ENCODE results near the gene GNB1L.

GRCh38 chr22:19868773-19869471 lies 14.2 kb upstream of the GNB1L start:
- TF ChIP-seq CTCF (IDR thresholded peaks at IDR 0.05) (no peak), POLR2AphosphoS5 (IDR thresholded peaks at IDR 0.05) (no peak)

Measured in gastroesophageal sphincter (tissue), 3 donors.